Measurements from ENCODE around the gene PAMR1.

- TF ChIP-seq, protein P1, sequence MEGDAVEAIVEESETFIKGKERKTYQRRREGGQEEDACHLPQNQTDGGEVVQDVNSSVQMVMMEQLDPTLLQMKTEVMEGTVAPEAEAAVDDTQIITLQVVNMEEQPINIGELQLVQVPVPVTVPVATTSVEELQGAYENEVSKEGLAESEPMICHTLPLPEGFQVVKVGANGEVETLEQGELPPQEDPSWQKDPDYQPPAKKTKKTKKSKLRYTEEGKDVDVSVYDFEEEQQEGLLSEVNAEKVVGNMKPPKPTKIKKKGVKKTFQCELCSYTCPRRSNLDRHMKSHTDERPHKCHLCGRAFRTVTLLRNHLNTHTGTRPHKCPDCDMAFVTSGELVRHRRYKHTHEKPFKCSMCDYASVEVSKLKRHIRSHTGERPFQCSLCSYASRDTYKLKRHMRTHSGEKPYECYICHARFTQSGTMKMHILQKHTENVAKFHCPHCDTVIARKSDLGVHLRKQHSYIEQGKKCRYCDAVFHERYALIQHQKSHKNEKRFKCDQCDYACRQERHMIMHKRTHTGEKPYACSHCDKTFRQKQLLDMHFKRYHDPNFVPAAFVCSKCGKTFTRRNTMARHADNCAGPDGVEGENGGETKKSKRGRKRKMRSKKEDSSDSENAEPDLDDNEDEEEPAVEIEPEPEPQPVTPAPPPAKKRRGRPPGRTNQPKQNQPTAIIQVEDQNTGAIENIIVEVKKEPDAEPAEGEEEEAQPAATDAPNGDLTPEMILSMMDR (conservative IDR thresholded peaks at IDR 0.05; ENCODE audit: low read length), result no peak
- no peak for TF ChIP-seq EZH2phosphoT487 (IDR thresholded peaks at IDR 0.05; ENCODE audit: borderline replicate concordance)
Observed at GRCh38 chr11:35413598-35413997, 111.8 kb downstream of the PAMR1 start.

Data from Loucy (cell line).